ENCODE data around the gene TMEM44.

Gene TMEM44

GRCh38 chr3:194604126-194604525 is 29.1 kb downstream of the TMEM44 start:
- TF ChIP-seq ZC3H10 (CRISPR knock-in tag; IDR thresholded peaks at IDR 0.05) (no peak), TSHZ2 (CRISPR knock-in tag; IDR thresholded peaks at IDR 0.05) (no peak), PPARA (CRISPR knock-in tag; IDR thresholded peaks at IDR 0.05; ENCODE audit: borderline replicate concordance) (no peak), CREB5 (CRISPR knock-in tag; IDR thresholded peaks at IDR 0.05; ENCODE audit: low read depth) (no peak), BACH2 (CRISPR knock-in tag; IDR thresholded peaks at IDR 0.05; ENCODE audit: borderline replicate concordance) (no peak), ESRRG (CRISPR knock-in tag; IDR thresholded peaks at IDR 0.05) (no peak), ZFP30 (CRISPR knock-in tag; IDR thresholded peaks at IDR 0.05) (no peak), TOX (CRISPR knock-in tag; IDR thresholded peaks at IDR 0.05; ENCODE audit: borderline replicate concordance) (no peak), CSRNP3 (CRISPR knock-in tag; IDR thresholded peaks at IDR 0.05) (no peak), GLIS3 (CRISPR knock-in tag; IDR thresholded peaks at IDR 0.05) (no peak), SNAI2 (CRISPR knock-in tag; IDR thresholded peaks at IDR 0.05) (no peak), ZNF565 (CRISPR knock-in tag; conservative IDR thresholded peaks at IDR 0.05; ENCODE audit: low read depth) (no peak), ARNTL (CRISPR knock-in tag; IDR thresholded peaks at IDR 0.05; ENCODE audit: borderline replicate concordance, low read depth) (no peak), ISL1 (CRISPR knock-in tag; IDR thresholded peaks at IDR 0.05) (no peak), ZFP3 (CRISPR knock-in tag; IDR thresholded peaks at IDR 0.05) (no peak), POU6F1 (CRISPR knock-in tag; IDR thresholded peaks at IDR 0.05; ENCODE audit: borderline replicate concordance, low read depth) (no peak)
- ATAC-seq = no peak

- ATAC-seq = peak; percentile 33; the same call in 1 of the 3 replicates
These were observed 30.5 kb downstream of the TMEM44 start for GRCh38 chr3:194602669-194603171.

GRCh38 chr3:194598771-194599557 is 34.3 kb downstream of the TMEM44 start:
- no peak for TF ChIP-seq BACH2 (CRISPR knock-in tag; IDR thresholded peaks at IDR 0.05; ENCODE audit: borderline replicate concordance)
- ATAC-seq = peak; percentile 20; the same call in 2 of the 3 replicates

More at GRCh38 chr3:194602669-194603171, 30.5 kb downstream of the TMEM44 start:
- no peak for TF ChIP-seq TCF4 (CRISPR knock-in tag; IDR thresholded peaks at IDR 0.05; ENCODE audit: borderline replicate concordance)
- TF ChIP-seq PPARA (CRISPR knock-in tag; IDR thresholded peaks at IDR 0.05; ENCODE audit: borderline replicate concordance) = no peak
- no peak for TF ChIP-seq CSDC2 (CRISPR knock-in tag; IDR thresholded peaks at IDR 0.05)

- ATAC-seq = no peak
These were observed 36.3 kb downstream of the TMEM44 start for GRCh38 chr3:194596906-194597305.

More at GRCh38 chr3:194596906-194597305, 36.3 kb downstream of the TMEM44 start:
- TF ChIP-seq ISL1 (CRISPR knock-in tag; IDR thresholded peaks at IDR 0.05) = no peak
- no peak for TF ChIP-seq SNAI2 (CRISPR knock-in tag; IDR thresholded peaks at IDR 0.05)
- no peak for TF ChIP-seq CSDC2 (CRISPR knock-in tag; IDR thresholded peaks at IDR 0.05)
- no peak for TF ChIP-seq TSHZ2 (CRISPR knock-in tag; IDR thresholded peaks at IDR 0.05)
- no peak for TF ChIP-seq ZC3H10 (CRISPR knock-in tag; IDR thresholded peaks at IDR 0.05)
- no peak for TF ChIP-seq RARB (CRISPR knock-in tag; IDR thresholded peaks at IDR 0.05)
- no peak for TF ChIP-seq ZNF8 (CRISPR knock-in tag; IDR thresholded peaks at IDR 0.05)

Measured in SK-N-SH treated with all-trans-retinoic acid at 6 μM for 48 hours (cell line).